Prostate gland (tissue), 2 donors: ENCODE data around the gene GADD45A. TPM values are rescaled to one million over a fixed set of nuclear protein-coding genes. Genes with fewer than 3 reads are reported as not detected.

Experiments
- DNase-seq: peaks from one replicate; pipeline ENCODE4 v3.0.0-alpha.2; 2019; ENCODE audit warnings: low spot score
- H3K27ac ChIP-seq, 2 donors: fragments of 200-600 bp; sonication (generic); 2 replicates each; pipeline ENCODE4 v1.5.1; 2017 to 2019
- H3K27me3 ChIP-seq: fragments of 200-600 bp; sonication (generic); replicated peaks from 2 replicates; pipeline ENCODE4 v1.5.1; 2019; ENCODE audit not compliant: insufficient read depth
- H3K36me3 ChIP-seq, 2 donors: fragments of 200-600 bp; sonication (generic); 1 replicate in 1 of 2; 2 replicates in 1 of 2; pipeline versions ENCODE4 v1.5.1 to v1.8.1; 2017 to 2019
- H3K4me1 ChIP-seq: fragments of 200-600 bp; sonication (generic); replicated peaks from 2 replicates; pipeline ENCODE4 v1.5.1; 2019
- H3K4me3 ChIP-seq, 2 donors: fragments of 200-600 bp; sonication (generic); 2 replicates each; pipeline ENCODE4 v1.5.1; 2017 to 2019
- H3K9me3 ChIP-seq: fragments of 200-600 bp; sonication (generic); 2 replicates; pipeline ENCODE4 v1.5.1; 2017
- POLR2A ChIP-seq: fragments of 450-650 bp; IDR thresholded peaks from one replicate; pipeline ENCODE4 v1.6.1; 2016; ENCODE audit warnings: antibody characterized with exemption, mild to moderate bottlenecking
- POLR2AphosphoS5 ChIP-seq: sonication (generic); formaldehyde crosslinking; IDR thresholded peaks from one replicate; pipeline ENCODE4 v1.6.1; 2017; ENCODE audit warnings: antibody characterized with exemption
- WGBS: methylation state at CpG from one replicate; pipeline ENCODE4 v1.1.5; 2018; 5-methylcytosine and 5-hydroxymethylcytosine counted together
- intact Hi-C: fragments of 100-400 bp; cut with DNase I; formaldehyde crosslinking; loops from one replicate; pipeline ENCODE4 v1.14.2; 2022
- total RNA-seq, 2 donors: library from RNA; depleted of rRNA; stranded (reverse); fragments of >200 nt; gene quantifications; one replicate each; pipeline ENCODE4 v1.1.0, GENCODE V29; 2016
- TF ChIP-seq, protein P1 (sequence below), 4 experiments: fragments of 200-600 bp in 2 of 4; fragments of 450-650 bp in 2 of 4; sonication (generic) in 2 of 4; IDR thresholded peaks; 1 replicate in 3 of 4; 2 replicates in 1 of 4; pipeline ENCODE4 v1.5.1; 2016 to 2019; ENCODE audit warnings: antibody characterized with exemption in 4 of 4, mild to moderate bottlenecking in 2 of 4, moderate library complexity in 2 of 4

The GADD45A gene
- total RNA-seq, 2 donors from 2014 or later = 28.9 to 43.9 TPM

DNA sequence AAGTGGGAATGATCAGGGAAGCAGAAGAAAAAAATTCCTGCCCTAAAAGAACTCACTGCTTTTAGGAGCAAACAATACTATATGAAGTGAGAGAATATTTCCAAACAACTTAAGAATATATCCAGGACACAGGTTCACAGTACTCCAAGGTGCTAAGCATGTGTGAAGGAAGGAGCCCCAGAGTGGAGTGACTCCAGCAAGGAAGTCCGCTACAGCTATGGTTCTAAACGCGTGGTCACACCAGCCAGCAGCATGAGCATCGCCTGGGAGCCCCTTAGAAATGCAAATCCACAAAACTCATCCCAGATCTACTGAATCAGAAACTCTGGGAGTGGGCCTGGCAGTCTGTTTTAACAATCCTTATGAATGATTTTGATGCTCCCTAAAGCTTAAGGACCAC is 36.1 kb downstream of the GADD45A start:
- TF ChIP-seq, protein P1, sequence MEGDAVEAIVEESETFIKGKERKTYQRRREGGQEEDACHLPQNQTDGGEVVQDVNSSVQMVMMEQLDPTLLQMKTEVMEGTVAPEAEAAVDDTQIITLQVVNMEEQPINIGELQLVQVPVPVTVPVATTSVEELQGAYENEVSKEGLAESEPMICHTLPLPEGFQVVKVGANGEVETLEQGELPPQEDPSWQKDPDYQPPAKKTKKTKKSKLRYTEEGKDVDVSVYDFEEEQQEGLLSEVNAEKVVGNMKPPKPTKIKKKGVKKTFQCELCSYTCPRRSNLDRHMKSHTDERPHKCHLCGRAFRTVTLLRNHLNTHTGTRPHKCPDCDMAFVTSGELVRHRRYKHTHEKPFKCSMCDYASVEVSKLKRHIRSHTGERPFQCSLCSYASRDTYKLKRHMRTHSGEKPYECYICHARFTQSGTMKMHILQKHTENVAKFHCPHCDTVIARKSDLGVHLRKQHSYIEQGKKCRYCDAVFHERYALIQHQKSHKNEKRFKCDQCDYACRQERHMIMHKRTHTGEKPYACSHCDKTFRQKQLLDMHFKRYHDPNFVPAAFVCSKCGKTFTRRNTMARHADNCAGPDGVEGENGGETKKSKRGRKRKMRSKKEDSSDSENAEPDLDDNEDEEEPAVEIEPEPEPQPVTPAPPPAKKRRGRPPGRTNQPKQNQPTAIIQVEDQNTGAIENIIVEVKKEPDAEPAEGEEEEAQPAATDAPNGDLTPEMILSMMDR (IDR thresholded peaks at IDR 0.05) = no peak
- TF ChIP-seq POLR2AphosphoS5 (no peak), POLR2A (no peak)
- no peak for DNase-seq
- Histone ChIP-seq H3K36me3 (no peaks in the 10 kb centered on the region), H3K27me3 (no peaks in the 10 kb centered on the region), H3K4me1 (no peaks in the 10 kb centered on the region), H3K4me3 (no peak overlapping the region), H3K27ac (no peak overlapping the region), H3K9me3 (no peaks in the 10 kb centered on the region)
- WGBS = 97% methylated on average over 4 of the region's 4 CpGs
- intact Hi-C loops = no loop called here

DNA sequence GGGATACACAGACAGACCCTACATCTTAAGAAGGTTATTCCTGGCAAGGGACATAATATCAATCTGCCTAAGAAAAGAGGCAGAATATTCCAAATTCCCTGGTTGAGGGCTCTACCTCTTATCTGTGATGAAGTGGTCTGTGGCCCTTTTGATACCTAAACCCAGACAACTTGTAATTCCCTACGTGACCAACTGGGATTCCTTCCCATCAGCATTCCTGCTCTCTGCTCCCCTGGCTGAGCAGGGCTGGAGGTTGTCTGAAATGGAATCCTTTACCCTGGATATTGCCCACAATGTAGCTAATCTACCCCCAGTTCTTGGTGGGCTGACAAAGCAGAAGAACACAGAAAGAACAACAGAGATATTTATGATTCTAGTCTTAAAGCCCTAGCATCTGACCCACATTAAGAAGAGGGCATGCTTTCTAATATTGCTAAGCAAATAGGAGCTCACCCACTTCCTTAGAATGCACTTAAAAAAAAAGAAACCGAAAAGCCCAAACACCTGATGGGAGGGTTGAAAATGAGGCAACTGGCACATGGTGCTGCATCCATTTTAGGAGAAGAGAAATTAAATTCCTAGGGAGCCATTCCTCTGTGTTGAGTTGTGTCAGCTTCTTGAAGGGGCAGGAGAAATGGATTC is 36.8 kb downstream of the GADD45A start:
- 70% methylated on average over 2 of the region's 2 CpGs for WGBS
- H3K4me3 ChIP-seq = no peak overlapping the region
- DNase-seq = no peak
- intact Hi-C loops = no loop called here
- H3K4me1 ChIP-seq = no peaks in the 10 kb centered on the region
- H3K36me3 ChIP-seq = no peaks in the 10 kb centered on the region
- no peak for TF ChIP-seq POLR2AphosphoS5
- no peak overlapping the region for H3K27ac ChIP-seq
- no peaks in the 10 kb centered on the region for H3K9me3 ChIP-seq
- H3K27me3 ChIP-seq = no peaks in the 10 kb centered on the region

DNA sequence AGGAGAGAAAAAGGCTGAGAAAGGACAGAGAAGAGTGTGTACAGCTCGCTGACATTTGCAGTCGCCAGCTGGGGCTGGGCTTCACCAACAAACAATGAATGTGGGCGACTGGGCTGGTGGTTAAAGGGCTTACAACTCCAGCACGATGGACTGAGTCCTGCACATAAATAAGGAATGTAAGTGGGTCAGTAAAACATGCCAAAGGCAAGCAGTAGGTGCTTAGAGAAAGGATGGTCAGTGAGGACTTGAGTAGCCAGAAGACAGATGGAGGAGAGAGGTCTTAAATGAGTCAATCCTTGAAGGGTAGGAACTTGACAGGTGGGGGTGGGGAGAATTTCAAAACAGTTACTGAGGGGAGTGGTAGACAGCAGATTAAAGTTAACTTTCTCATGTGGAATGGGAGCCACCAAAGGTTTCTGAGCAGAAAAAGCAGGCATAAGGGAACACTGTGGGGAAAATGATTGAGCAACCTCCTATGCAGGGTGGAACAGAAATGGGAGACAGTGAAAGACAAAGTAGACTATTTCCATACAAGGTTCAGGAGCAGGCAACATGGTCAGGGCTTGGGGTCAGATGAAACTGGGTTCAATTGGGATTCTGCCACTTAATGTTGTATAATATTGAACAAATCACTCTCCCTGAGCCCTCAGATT is 37.4 kb downstream of the GADD45A start:
- Histone ChIP-seq H3K4me1 (no peaks in the 10 kb centered on the region), H3K36me3 (no peaks in the 10 kb centered on the region), H3K27ac (no peak overlapping the region), H3K27me3 (no peaks in the 10 kb centered on the region), H3K4me3 (no peak overlapping the region), H3K9me3 (no peaks in the 10 kb centered on the region)
- TF ChIP-seq POLR2AphosphoS5 (no peak), POLR2A (no peak)
- TF ChIP-seq, protein P1 (IDR thresholded peaks at IDR 0.05) = no peak
- intact Hi-C loops = no loop called here
- no peak for DNase-seq
- 54% methylated on average over 4 of the region's 4 CpGs for WGBS

DNA sequence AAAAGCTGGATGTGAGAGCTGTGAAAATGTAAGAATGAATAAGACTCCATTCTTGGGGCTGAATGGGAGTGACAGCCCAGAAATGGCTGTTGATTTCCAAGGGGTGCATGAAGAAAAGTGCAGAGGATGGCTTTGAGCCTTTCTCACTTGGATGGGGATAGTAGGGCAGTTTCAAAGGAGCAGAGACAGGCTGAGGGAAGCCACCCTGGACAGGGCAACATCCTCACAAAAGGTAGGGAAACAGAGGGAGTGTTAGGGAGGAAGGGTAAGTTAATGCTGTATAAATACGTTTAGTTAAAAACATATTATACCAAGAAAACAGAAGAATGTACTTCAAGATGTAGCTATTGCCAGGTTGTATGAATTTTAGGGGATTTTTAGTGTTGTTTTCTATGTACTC is 38.1 kb downstream of the GADD45A start:
- no peak overlapping the region for H3K27ac ChIP-seq
- TF ChIP-seq, protein P1 (IDR thresholded peaks at IDR 0.05) = no peak
- TF ChIP-seq POLR2AphosphoS5 (no peak), POLR2A (no peak)
- DNase-seq = no peak
- intact Hi-C loops = no loop called here
- 76% methylated on average over 1 of the region's 1 CpG for WGBS
- H3K4me3 ChIP-seq = no peak overlapping the region
- H3K4me1 ChIP-seq = no peaks in the 10 kb centered on the region
- no peaks in the 10 kb centered on the region for H3K27me3 ChIP-seq
- H3K36me3 ChIP-seq = no peaks in the 10 kb centered on the region
- no peaks in the 10 kb centered on the region for H3K9me3 ChIP-seq

DNA sequence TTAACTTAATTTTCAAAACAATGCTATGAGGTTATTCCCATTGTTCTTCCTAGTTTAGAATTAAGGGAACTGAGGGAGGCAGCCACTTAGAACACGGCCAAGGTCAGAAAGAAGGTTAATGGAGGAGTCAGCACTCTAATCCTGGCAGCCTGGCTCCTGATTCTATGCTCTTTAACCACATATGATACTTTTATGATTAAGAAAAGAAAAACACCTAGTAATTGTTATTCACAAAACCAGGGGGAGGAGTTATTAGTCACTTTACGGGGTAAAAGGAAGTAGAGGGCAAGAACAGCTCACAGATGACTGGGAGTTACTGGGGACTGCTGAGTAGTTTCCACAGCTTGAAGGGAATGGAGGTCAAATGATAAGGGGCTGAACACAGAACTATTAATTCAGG is 38.6 kb downstream of the GADD45A start:
- H3K27me3 ChIP-seq = no peaks in the 10 kb centered on the region
- no peak overlapping the region for H3K27ac ChIP-seq
- H3K4me3 ChIP-seq = no peak overlapping the region
- H3K9me3 ChIP-seq = no peaks in the 10 kb centered on the region
- intact Hi-C loops = no loop called here
- H3K36me3 ChIP-seq = no peaks in the 10 kb centered on the region
- WGBS = 57% methylated on average over 2 of the region's 2 CpGs
- no peak for DNase-seq
- no peaks in the 10 kb centered on the region for H3K4me1 ChIP-seq
- TF ChIP-seq POLR2A = no peak
- TF ChIP-seq, protein P1 (IDR thresholded peaks at IDR 0.05) = no peak
- no peak for TF ChIP-seq POLR2AphosphoS5
